Thyroid gland (tissue), 4 donors: ENCODE data around the gene ARHGAP18. TPM values are rescaled to one million over a fixed set of nuclear protein-coding genes. Genes with fewer than 3 reads are reported as not detected.

ENCODE experiments used
- DNase-seq, 2 donors: peaks; one replicate each; pipeline ENCODE4 v3.0.0-alpha.2; 2019
- H3K27ac ChIP-seq, 3 donors: fragments of 200-600 bp; sonication (generic); 1 replicate in 2 of 3; 2 replicates in 1 of 3; pipeline ENCODE4 v1.5.1; 2016 to 2019; ENCODE audit warnings: mild to moderate bottlenecking in 1 of 3, moderate library complexity in 1 of 3
- H3K27me3 ChIP-seq: fragments of 200-600 bp; sonication (generic); one replicate; pipeline ENCODE4 v1.5.1; 2019
- H3K36me3 ChIP-seq, 2 donors: fragments of 200-600 bp; sonication (generic); one replicate each; pipeline ENCODE4 v1.5.1; 2016 to 2019
- H3K4me1 ChIP-seq, 2 donors: fragments of 200-600 bp; sonication (generic); one replicate each; pipeline ENCODE4 v1.5.1; 2017 to 2019
- H3K4me3 ChIP-seq, 3 donors: fragments of 200-600 bp; sonication (generic); replicated peaks in 1 of 3; 1 replicate in 2 of 3; 2 replicates in 1 of 3; pipeline ENCODE4 v1.5.1; 2016; ENCODE audit warnings: mild to moderate bottlenecking in 1 of 3
- H3K9me3 ChIP-seq: fragments of 200-600 bp; sonication (generic); one replicate; pipeline ENCODE4 v1.5.1; 2017
- POLR2A ChIP-seq, 2 donors: fragments of 450-650 bp; IDR thresholded peaks; one replicate each; pipeline ENCODE4 v1.6.1; 2017; ENCODE audit warnings: antibody characterized with exemption in 2 of 2, mild to moderate bottlenecking in 2 of 2, moderate library complexity in 1 of 2
- WGBS, 2 donors: methylation state at CpG; one replicate each; pipeline ENCODE4 v1.1.5; 2017; 5-methylcytosine and 5-hydroxymethylcytosine counted together
- intact Hi-C: fragments of 100-400 bp; cut with DNase I; formaldehyde crosslinking; loops from one replicate; pipeline ENCODE4 v1.15.1; 2023
- total RNA-seq, 4 donors: library from RNA; depleted of rRNA; stranded (reverse); fragments of >200 nt; gene quantifications; one replicate each; pipeline ENCODE4 v1.2.3, GENCODE V29; 2016
- TF ChIP-seq, protein P1 (sequence below), 6 experiments: fragments of 200-600 bp in 3 of 6; fragments of 450-650 bp in 3 of 6; sonication (generic) in 3 of 6; IDR thresholded peaks; one replicate each; pipeline ENCODE4 v1.5.1; 2016 to 2019; ENCODE audit warnings: antibody characterized with exemption in 6 of 6, mild to moderate bottlenecking in 2 of 6, inconsistent platforms in 1 of 6, moderate library complexity in 1 of 6

The ARHGAP18 gene
- total RNA-seq, 4 donors from 2014 or later, result 26.5 to 31.6 (median 28.3) TPM

GRCh38 chr6:129567374-129567773 lies 142.6 kb downstream of the ARHGAP18 start:
- Histone ChIP-seq H3K27ac (no peak overlapping the region), H3K27me3 (no peaks in the 10 kb centered on the region), H3K36me3 (no peaks in the 10 kb centered on the region), H3K9me3 (no peaks in the 10 kb centered on the region), H3K4me3 (no peak overlapping the region), H3K4me1 (no peaks in the 10 kb centered on the region)
- 85 to 90% methylated on average over 5 of the region's 5 CpGs for WGBS, 2 donors
- intact Hi-C loops, result loop anchor here (5.0 kb wide), 1 partner anchor 70 kb away; no protein-coding TSS in a partner anchor
- TF ChIP-seq, protein P1, sequence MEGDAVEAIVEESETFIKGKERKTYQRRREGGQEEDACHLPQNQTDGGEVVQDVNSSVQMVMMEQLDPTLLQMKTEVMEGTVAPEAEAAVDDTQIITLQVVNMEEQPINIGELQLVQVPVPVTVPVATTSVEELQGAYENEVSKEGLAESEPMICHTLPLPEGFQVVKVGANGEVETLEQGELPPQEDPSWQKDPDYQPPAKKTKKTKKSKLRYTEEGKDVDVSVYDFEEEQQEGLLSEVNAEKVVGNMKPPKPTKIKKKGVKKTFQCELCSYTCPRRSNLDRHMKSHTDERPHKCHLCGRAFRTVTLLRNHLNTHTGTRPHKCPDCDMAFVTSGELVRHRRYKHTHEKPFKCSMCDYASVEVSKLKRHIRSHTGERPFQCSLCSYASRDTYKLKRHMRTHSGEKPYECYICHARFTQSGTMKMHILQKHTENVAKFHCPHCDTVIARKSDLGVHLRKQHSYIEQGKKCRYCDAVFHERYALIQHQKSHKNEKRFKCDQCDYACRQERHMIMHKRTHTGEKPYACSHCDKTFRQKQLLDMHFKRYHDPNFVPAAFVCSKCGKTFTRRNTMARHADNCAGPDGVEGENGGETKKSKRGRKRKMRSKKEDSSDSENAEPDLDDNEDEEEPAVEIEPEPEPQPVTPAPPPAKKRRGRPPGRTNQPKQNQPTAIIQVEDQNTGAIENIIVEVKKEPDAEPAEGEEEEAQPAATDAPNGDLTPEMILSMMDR (IDR thresholded peaks at IDR 0.05), result peak in 2 of 6 experiments; percentile 11 to 17
- no peak for TF ChIP-seq POLR2A (IDR thresholded peaks at IDR 0.05)
- no peak for DNase-seq

DNA sequence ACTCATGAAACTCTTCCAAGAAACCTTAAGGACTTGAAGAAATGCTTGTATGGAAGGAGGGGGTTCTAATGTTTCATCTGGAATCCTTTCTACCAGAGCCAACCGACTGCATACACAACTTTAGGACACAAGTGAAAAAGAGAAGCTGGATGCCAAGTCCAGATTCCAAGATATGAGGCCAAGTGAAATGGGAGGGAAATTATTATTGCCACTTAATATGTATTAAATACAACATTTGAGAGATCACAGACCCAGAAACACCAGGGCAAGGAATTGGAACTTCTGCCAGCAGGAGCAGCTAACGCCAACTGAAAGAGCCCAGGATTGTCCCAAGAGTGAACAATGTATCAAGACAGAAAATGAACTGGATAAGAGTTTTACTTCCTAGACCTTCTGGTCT lies 144.2 kb downstream of the ARHGAP18 start:
- no peaks in the 10 kb centered on the region for H3K36me3 ChIP-seq
- no peak overlapping the region for H3K4me3 ChIP-seq
- DNase-seq, result no peak
- no peaks in the 10 kb centered on the region for H3K4me1 ChIP-seq
- TF ChIP-seq, protein P1 (IDR thresholded peaks at IDR 0.05), result no peak
- no peak for TF ChIP-seq POLR2A (IDR thresholded peaks at IDR 0.05)
- H3K27me3 ChIP-seq, result no peaks in the 10 kb centered on the region
- intact Hi-C loops, result loop anchor here (5.0 kb wide), 1 partner anchor 69 kb away; no protein-coding TSS in a partner anchor
- H3K9me3 ChIP-seq, result no peaks in the 10 kb centered on the region
- no peak overlapping the region for H3K27ac ChIP-seq
- WGBS, 2 donors, result 33 to 45% methylated on average over 2 of the region's 2 CpGs

DNA sequence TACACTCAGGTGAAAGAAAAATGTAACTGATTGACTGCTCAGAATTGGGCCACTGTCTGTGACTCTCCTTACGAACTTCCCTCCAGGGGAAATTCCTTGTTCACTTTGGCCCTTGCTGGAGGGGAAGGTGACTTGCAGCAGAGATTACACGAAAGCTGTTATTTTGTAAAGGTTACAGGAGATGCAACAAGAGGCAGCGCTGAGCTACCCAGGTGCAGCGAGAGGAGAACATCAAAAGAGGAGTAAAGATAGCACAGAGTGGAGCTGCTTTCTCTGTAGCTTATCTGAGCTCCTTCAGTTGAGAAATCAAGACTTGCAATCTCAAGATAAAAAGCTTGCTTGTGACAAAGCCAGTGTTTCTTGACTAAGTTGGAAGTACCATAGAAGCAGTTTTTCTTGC lies 144.6 kb downstream of the ARHGAP18 start:
- H3K4me3 ChIP-seq, result no peak overlapping the region
- TF ChIP-seq, protein P1 (IDR thresholded peaks at IDR 0.05), result no peak
- no peak for TF ChIP-seq POLR2A (IDR thresholded peaks at IDR 0.05)
- intact Hi-C loops, result loop anchor here (5.0 kb wide), 1 partner anchor 68 kb away; no protein-coding TSS in a partner anchor
- no peaks in the 10 kb centered on the region for H3K4me1 ChIP-seq
- 62 to 64% methylated on average over 4 of the region's 4 CpGs for WGBS, 2 donors
- no peak for DNase-seq
- H3K27ac ChIP-seq, result no peak overlapping the region
- H3K36me3 ChIP-seq, result no peaks in the 10 kb centered on the region
- no peaks in the 10 kb centered on the region for H3K27me3 ChIP-seq
- no peaks in the 10 kb centered on the region for H3K9me3 ChIP-seq

- DNase-seq, result no peak
- H3K36me3 ChIP-seq, result no peaks in the 10 kb centered on the region
- no peak overlapping the region for H3K27ac ChIP-seq
- H3K4me3 ChIP-seq, result no peak overlapping the region
- no peaks in the 10 kb centered on the region for H3K27me3 ChIP-seq
- intact Hi-C loops, result no loop called here
- H3K9me3 ChIP-seq, result no peaks in the 10 kb centered on the region
- TF ChIP-seq POLR2A (IDR thresholded peaks at IDR 0.05), result no peak
- TF ChIP-seq, protein P1 (IDR thresholded peaks at IDR 0.05), result no peak
- 89 to 93% methylated on average over 1 of the region's 1 CpG for WGBS, 2 donors
- no peaks in the 10 kb centered on the region for H3K4me1 ChIP-seq
These were observed 151.7 kb downstream of the ARHGAP18 start for GRCh38 chr6:129558248-129558647.

DNA sequence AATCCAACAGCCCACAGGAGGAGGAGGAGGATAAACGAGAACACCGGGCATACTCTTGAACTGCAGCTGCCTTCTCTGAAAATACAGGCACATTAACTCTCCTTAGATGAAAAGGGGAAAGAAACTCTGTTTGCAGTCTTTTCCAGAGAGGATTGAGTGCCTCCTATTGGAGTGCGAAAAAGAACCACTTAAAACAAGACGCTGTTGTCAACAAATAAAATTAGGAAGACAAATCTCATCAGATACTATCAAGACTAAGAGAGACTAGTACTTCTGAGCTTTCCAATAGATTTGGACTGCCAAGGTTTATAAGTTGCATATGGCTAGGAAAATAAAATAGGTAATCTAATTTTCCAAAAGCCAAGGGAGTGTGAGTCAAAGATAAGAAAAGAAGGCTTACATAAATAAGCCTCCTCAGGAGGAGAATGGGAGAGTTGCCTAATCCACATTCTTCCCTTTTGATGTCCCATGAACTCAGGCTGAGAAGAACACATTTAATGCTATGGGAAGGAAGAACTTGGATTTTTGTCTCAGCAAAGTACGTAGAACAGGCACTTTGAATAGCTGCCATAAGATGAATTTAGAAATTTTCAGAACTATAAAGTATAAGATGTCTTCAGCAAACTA lies 154.7 kb downstream of the ARHGAP18 start:
- TF ChIP-seq, protein P1 (IDR thresholded peaks at IDR 0.05), result no peak
- 61 to 64% methylated on average over 5 of the region's 5 CpGs for WGBS, 2 donors
- H3K27ac ChIP-seq, result no peak overlapping the region
- no peaks in the 10 kb centered on the region for H3K9me3 ChIP-seq
- no peaks in the 10 kb centered on the region for H3K27me3 ChIP-seq
- DNase-seq, result no peak
- no peaks in the 10 kb centered on the region for H3K36me3 ChIP-seq
- no peak overlapping the region for H3K4me3 ChIP-seq
- intact Hi-C loops, result no loop called here
- no peaks in the 10 kb centered on the region for H3K4me1 ChIP-seq
